GM10847 (cell line): ENCODE results near the gene AMFR.

ENCODE experiments used
- POLR2A ChIP-seq: IDR thresholded peaks from 2 replicates; pipeline ENCODE4 v1.6.1; 2011; ENCODE audit not compliant: insufficient read length; ENCODE audit errors: extremely low read depth

The AMFR gene

GRCh38 chr16:56425439-56425832 lies at the start of gene AMFR:
Gene AMFR, minus strand, starts transcription at chr16:56425545. Its CDS starts 218 bp downstream, at chr16:56425327.
- peak; percentile 32 for TF ChIP-seq POLR2A

DNA sequence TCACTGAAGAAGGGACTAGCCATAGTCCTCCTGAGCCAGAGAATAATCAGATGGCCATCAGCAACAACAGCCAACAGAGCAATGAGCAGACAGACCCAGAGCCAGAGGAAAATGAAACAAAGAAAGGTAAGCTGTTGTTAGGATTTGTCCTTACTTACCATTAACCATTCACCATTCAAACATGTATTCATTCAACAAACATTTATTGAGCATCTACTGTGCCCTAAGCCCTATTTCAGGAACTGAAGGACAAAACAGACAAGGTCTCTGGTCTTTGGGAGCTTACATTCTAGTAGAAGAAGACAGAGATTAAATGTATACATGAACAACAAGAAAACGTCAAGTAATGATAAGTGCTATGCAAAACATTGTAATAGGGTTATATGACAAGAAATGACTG lies 45.3 kb upstream of the AMFR start:
- TF ChIP-seq POLR2A, result no peak

GRCh38 chr16:56470232-56470631 lies 44.9 kb upstream of the AMFR start:
- TF ChIP-seq POLR2A, result no peak

DNA sequence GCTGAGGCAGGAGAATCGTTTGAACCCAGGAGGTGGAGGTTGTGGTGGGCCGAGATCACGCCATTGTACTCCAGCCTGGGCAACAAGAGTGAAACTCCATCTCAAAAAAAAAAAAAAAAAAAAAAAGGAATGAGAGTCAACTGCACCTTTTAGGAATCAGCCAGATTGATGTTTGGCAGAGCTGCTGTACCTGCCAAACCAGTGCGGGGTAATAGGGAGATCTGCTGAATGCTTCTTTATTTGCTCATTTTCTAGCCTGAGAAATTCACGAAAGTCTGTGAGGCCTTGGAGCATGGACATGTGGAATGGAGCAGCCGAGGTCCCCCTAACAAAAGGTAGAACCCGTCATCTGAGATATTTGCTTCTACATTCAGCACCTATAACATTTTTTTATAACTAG lies 44.4 kb upstream of the AMFR start:
- TF ChIP-seq POLR2A, result no peak

DNA sequence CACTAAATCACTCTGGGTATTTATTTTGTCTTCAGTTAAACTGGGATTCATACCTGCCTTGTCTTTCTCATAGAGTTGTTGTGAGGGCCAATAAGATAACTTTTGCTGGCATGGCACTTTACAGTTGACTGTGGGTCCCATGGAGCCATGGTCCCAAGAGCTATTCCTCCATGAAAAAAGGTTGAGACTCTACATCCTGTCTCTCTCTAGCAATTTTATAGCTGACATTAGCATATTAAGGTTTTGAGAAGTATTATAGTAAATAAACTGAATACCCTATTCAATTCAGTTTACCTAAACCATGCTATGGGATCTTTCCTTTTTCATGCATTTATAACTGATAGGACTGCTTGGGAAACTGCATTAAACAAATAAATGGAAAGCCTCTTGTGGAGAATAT lies 43.5 kb upstream of the AMFR start:
- TF ChIP-seq POLR2A, result no peak

DNA sequence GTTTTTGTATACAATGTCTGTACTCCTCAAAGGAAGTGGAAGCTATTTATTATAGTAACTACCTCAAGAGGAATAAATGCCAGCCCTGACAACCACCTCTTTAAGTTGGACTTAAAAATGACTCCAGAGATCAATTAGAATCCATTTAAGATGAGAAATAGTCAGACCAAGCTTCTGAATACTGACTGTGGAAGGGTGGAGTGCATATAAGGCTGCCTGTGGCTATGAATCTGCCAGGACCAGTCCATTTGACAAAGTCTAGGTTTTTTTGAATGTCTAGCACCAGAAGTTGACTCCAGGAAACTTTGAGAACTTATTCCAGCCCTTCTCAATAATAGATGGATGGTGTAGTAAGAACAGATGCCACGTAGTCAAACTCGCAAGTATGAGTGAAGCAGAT lies 41.0 kb upstream of the AMFR start:
- no peak for TF ChIP-seq POLR2A

- no peak for TF ChIP-seq POLR2A
These were observed 37.8 kb upstream of the AMFR start for GRCh38 chr16:56463153-56463552.

GRCh38 chr16:56462064-56462796 lies 36.9 kb upstream of the AMFR start:
- TF ChIP-seq POLR2A, result no peak

GRCh38 chr16:56460101-56460500 lies 34.8 kb upstream of the AMFR start:
- no peak for TF ChIP-seq POLR2A

DNA sequence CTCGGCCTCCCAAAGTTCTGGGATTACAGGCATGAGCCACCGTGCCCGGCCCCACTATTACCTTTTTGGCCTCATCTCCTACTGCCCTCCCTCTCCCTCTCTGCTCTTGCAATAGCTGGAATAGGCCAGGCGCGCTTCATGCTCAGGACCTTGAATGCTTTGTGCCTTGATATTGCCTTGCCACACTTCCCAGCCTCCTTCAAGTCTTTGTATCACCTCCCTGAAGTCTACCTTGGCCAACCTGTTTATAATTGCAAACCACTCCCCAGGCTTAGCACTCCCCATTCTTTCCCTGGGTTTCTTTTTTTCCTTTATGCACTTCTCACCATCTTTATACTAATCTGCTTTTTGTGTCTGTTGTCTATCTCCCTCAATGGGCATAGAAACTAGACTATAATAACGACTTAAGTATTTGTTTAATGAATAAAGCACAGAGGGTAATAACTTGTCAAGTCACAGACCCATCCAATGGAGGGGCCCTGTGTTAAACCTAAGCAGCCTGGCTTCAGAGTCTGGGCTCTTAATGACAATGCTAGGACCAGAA lies 32.7 kb upstream of the AMFR start:
- no peak for TF ChIP-seq POLR2A

GRCh38 chr16:56451753-56452689 lies 26.7 kb upstream of the AMFR start:
- no peak for TF ChIP-seq POLR2A

DNA sequence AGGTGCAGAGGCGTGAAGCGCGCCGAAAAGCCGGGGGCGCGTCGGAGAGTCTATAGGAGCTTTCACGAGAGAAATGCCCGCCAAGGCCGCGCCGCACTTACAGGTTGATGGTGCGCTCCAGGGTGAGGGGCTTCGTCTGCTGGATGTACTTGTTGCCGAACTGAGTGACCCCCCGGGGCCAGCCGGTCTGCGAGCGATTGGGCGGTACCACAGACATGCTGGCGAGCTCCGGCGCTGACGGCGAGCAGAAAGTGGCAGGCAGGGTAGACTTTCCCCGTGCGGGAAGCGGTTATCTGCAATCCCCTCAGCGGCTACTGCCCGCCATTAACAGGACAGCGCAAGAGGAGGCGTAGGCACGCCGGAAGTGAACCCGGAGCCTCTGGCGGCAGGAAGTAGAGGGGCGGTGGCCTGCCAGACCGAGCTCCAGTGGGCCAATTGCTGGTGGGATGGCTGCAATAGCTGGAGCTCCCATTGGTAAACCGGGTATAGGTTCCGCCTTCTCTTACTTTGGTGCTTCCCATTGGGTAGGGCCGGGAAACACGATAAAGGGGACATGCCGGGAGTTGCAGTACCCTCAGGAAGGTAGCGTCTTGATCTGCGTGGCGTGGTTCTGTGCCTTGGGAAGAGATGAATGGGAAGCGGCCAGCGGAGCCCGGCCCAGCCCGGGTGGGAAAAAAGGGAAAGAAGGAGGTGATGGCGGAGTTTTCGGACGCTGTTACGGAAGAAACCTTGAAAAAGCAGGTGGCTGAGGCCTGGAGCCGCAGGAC lies 25.8 kb upstream of the AMFR start, which contains the start of the genes NUDT21 and OGFOD1:
TSS of gene NUDT21 (minus strand) at position 347 of the 767 bp plus-strand sequence. CDS start at position 217, 130 bp downstream.
TSS of gene OGFOD1 (plus strand) at position 569 of the 767 bp plus-strand sequence. CDS start at position 628, 59 bp downstream.
- TF ChIP-seq POLR2A, result peak; percentile 61

- no peak for TF ChIP-seq POLR2A
These were observed 25.1 kb upstream of the AMFR start for GRCh38 chr16:56450275-56450985.

DNA sequence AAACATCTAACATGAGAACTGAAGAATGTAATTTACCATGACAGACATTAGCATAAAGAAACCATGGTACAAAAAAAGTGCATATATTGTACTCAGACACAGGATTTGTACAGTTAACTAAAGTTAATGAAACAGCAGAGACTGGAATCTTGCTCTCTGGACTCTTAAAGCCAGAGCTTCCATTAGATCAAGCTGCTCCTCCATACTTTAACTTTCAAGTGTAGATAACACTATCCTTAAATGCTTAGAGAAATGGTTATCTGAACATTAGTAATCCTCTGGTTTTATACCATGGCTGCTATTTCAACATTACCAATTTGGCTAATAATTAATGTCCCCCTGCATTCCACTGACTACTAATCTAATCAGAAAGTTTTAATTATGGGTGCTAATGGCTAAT lies 22.7 kb upstream of the AMFR start:
- no peak for TF ChIP-seq POLR2A
